GM19467 (cell line): Measurements from ENCODE around the gene GPR153.

Experiments
- ATAC-seq: cut with Tn5 transposase; IDR thresholded peaks from one replicate; pipeline ENCODE4 v1.9.1; 2021; ENCODE audit warnings: mild to moderate bottlenecking, moderate library complexity; ENCODE audit not compliant: unreplicated experiment

Gene GPR153

GRCh38 chr1:6271006-6271405, 10.1 kb upstream of the GPR153 start:
- ATAC-seq: no peak

DNA sequence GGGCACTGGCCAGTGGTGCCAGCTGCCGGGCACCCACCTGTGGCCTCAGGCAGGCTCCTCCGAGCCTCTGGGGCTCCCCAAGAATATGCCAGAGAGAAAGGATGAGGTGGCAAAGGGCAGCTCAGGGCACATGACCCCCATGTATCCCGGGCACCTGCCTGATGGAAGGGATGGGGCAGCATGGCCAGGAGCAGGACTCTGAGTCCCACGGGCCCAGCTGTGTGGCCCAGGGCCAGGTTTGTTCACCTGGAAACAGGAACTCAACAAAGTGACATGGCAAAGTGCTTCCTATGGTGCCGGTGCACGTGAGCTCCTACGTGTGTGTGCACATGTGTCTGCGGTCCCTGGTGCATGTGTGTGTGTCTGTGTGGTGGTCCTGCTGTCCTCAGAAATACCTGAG, 9.5 kb upstream of the GPR153 start:
- no peak for ATAC-seq

- no peak for ATAC-seq
These were observed 9.0 kb upstream of the GPR153 start for GRCh38 chr1:6269720-6270400.

GRCh38 chr1:6269296-6269695, 8.4 kb upstream of the GPR153 start:
- ATAC-seq: no peak

GRCh38 chr1:6268415-6268814, 7.5 kb upstream of the GPR153 start:
- ATAC-seq: no peak

DNA sequence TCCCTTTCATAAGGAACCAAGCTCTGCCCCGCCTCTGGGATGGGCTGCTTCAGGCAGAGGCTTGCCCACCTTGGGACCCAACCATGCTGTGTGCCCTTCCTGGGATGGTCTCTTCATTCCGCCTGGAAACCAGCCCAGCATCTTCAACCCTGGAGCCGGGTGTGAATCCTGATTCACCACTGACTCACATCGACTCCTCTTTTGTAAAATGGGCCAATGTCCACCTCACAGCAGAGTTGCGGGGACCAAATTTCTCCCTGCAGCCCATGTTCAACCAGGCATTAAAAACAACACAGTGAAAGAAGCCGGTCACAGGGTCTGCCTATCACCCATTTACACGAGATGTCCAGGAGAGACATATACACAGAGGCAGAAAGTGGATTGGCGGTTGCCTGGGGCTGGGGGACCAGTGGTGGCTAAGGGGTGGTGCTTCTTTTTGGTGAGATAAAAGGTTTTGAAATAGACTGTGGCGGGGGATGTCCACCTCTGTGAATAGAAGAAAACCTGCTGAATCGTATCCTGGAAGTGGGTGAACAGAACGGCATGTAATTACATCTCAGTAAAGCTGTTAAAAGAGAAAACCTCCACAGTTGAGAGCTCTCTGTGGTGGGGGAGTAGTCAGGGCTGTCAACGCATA, 6.9 kb upstream of the GPR153 start:
- no peak for ATAC-seq

- ATAC-seq: no peak
These were observed 5.7 kb upstream of the GPR153 start for GRCh38 chr1:6266641-6267040.

DNA sequence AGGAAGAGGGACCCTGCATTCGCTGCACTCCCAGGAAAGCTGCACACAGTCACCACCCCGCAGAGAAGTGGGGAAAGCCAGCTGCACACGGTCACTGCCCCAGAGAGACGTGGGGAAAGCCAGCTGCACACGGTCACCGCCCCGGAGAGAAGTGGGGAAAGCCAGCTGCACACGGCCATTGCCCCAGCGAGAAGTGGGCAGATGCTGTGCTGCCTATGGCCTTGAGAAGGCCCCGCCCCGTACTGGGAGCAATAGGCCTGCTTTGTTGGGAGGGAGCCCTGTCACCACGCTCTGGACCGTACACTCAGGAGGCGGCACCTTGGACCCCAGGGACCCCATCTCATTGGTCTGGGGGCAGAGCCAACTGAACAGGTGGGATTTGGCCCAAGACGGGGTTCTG, 4.3 kb upstream of the GPR153 start:
- no peak for ATAC-seq

GRCh38 chr1:6263716-6264115, 2.8 kb upstream of the GPR153 start:
- ATAC-seq: no peak

DNA sequence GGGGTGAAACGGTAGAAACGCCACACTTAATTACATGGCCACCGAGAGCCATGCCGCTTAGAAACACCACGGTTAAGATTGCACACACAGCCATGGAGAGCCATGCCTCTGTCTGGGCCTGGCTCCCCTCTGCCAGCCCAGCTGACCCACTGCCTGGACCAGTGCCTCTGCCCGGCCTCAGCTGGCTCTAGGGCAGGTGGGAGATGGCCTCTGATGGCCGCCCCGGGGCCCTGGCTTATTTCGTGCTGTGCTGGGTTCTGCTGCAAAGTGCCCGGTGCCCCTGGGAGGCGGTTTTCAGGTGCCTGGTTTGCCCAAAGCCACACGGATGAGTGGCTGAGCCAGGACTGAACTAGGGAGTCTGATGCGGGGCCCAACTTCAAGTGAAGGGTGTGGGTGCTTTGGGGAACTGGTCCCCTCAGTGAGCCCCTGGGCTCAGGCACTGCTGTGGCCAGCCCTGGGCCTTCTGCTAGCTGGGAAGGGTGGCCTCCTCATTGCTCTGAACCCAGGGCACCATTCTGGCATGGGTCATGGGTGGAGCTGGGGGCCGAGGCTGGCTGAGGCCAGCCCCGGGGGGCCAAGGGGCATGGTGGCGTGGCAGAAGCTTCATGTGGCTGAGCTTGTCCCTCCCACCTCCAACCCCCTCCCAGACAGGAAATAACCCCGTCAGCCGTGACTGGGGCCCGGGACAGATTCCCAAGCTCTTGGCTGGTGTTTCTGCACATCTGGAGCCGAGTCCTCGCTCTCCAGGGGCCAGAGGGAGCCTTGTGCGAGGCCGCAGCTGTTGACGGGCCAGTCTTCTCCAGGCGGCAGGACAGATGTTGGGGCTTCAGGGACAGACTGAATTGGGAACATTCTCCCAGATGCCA, 1.9 kb upstream of the GPR153 start:
- ATAC-seq: no peak

DNA sequence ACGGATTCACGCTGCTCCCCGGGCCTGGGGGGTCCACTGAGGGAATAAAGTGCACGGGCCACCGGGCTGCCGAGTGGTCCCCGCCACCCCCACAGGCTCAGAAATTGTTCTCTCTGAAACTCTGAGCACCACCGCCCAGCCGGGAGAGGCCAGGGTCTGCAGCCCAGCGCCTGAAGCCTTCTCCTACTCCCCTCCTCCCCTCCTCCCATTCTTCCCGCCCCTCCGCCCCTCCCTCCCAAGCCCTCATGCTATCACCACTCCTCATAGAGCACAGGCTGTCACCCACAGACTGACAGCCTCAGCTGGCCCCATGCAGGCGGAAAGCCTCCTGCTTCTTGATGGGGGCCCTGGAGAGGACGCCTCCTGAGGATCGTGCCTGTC, 707 bp upstream of the GPR153 start:
- ATAC-seq: no peak

DNA sequence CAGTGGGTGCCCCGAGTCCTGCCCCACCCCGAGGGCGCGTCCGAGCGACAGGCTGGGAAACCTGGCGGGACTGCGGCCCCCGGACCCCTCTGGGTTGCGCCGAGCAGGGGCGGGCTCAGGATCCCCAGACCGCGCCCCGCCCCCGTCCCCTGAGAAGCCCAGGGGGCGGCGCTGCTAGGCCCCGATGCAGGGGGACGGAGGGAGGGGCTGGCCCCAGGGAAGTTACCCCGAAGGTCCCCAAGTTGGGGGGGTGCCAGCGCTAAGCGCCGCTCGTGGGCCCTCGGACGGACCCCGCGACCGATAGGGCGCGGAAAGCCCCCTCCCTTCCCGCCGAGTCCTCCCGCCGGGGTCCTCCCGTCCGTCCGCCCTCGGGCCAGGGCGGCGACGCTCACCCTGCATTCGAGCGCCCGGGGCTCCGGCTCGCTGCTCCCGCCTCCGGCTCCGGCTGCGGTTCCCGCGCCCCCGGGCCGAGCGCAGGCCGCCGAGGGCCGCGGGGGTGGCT, 414 bp downstream of the GPR153 start:
- ATAC-seq: no peak

DNA sequence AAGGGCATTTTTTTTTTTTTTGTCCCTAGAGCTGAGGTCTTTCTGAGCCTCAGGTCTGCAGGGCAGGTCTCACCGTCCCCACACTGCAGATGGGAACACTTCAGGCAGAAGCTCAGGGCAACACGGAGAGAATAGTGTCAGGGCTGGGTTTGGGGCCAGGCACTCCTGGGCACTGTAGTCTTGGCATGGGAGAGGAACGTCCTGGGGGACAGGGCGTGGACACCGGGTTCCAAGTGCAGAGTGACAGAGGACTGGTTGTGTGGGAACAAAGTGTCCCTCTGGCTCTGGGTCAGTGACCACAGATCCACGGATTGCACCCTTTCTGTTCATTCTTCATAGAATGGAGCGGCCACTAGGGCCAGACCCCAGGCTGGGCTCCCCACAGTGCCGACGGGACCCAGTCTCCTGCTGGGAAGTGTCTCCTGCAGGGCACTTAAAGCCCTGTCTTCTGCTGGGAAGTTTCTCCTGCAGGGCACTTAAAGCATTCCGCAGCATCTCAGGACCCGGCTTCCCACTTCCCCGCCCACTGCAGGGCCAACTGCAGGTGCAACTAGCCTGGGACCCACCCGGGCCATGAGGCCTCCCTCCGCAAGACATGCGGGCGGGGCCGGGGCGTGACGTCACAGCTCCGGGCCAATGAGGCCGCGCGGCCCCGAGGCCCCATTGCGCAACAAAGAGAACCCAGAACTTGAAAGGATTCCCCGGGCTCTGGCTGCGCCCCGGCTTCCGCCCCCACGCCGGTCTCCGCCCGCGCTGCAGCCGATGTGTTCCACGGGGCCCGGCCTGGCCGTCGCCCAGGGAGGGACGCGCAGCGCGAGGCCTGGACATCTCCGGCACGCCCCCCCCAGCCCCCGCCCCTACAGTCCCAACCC, 1.2 kb downstream of the GPR153 start:
- ATAC-seq: peak; percentile 55

- ATAC-seq: no peak
These were observed 2.2 kb downstream of the GPR153 start for GRCh38 chr1:6258675-6259074.

- no peak for ATAC-seq
These were observed 3.3 kb downstream of the GPR153 start for GRCh38 chr1:6257541-6258069.

DNA sequence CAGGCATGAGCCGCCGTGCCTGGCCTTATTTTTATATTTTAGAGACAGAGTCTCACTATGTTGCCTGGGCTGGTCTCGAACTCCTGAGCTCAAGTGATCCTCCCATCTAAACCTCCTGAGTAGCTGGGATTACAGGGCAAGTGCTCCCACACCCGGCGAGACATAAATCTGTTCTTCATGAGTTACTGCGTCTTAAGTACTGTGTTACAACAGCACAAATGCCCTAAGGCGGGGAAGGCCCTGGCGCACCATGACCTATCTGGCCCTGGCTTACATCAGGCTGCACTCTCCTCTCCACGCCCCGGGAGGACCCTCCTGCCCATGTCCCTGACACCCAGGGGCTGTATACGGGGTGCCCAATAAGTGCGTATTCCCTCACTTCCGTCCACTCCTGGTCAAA, 4.3 kb downstream of the GPR153 start:
- ATAC-seq: no peak

DNA sequence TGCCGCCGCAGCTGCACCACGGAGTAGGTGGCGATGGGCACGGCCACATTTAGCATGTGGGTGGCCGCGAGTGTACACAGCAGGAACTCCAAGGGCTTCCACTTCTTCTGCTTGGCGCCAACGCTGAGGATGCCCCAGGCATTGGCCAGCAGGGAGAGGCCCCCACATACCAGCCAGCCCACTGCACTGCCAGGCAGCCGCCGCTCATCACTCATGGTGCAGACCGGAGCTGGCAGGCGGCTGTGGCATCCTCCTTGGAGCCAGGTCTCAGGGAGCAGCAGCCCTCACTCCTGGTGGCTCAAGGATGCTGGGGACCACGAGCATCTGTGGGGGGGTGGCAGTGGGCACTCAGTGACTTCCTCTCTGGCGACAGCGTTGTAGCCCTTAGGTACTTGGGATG, 6.2 kb downstream of the GPR153 start:
- no peak for ATAC-seq

DNA sequence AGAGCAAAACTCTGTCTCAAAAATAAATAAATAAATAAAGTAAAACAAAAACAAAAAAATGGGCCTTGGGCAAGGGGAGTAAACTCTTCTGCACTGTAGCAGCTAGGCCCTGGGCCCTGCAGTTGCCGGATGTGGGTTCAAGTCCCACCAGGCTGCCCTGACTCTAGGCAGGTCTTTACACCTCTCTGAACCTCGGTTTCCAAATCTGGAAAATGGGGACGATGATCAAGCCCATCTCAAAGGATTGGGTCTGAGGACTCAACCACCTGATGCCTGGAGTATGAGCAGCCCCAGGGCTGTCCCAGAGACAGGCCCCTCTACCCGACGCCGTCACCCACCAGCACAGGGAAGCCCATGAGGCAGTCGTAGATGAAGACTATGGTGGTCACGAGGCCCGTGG, 7.5 kb downstream of the GPR153 start:
- ATAC-seq: no peak

DNA sequence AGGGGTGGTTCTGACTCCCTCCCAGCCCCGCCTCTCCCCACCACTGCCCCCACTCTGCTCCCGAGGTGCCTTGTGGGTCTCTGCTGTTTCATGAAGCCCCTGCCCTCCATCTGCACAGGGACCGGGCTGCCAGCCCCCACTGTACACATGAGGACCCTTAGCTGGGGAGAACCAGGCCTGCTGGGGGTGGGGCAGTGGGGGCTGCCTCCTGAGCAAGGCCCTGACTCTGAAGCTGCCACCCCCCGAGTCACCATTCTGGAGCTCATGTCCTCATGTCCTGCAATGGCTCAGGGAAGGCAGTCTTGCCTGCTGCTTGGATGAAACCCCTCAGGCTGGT, 8.6 kb downstream of the GPR153 start:
- no peak for ATAC-seq

DNA sequence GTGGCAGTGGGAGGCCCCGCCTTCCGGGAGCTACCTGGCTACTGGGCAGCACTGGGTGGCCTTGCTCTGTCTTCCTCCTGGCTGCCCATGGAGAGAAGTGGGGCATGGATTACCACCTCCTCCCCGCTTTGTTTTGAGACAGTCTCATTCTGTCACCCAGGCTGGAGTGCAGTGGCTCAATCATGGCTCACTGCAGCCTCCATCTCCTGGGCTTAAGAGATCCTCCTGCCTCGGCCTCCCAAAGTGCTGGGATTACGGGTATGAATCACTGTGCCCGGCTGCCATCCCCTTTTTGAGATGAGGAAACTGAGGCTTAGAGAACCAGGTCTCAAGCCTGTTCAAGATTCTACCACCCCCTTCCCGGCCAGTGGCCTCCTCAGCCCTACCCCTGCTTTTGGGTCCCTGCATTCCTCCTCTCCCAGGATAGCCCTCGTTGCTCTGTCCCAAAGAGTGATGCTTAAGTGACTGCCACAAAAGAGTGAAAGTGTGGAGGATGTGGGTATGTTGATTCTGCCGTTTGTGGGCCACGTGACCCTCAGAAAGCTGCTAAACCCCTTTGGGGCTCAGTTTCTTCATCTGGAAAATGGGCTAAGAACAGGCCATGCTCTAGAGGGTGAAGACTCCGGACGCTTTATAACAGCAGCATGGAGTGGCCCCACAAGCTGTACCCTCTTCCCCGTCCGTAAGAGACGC, 9.1 kb downstream of the GPR153 start:
- ATAC-seq: no peak
